Diencephalon (tissue), 1 donor: Measurements from ENCODE around the gene EVA1B. TPM values are rescaled to one million over a fixed set of nuclear protein-coding genes. Genes with fewer than 3 reads are reported as not detected.

Source experiments
- total RNA-seq: library from RNA; depleted of rRNA; stranded (reverse); fragments of >200 nt; gene quantifications from one replicate; pipeline ENCODE4 v1.2.3, GENCODE V29; 2014

The EVA1B gene, protein sequence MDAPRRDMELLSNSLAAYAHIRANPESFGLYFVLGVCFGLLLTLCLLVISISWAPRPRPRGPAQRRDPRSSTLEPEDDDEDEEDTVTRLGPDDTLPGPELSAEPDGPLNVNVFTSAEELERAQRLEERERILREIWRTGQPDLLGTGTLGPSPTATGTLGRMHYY
- 3.5 TPM for total RNA-seq

DNA sequence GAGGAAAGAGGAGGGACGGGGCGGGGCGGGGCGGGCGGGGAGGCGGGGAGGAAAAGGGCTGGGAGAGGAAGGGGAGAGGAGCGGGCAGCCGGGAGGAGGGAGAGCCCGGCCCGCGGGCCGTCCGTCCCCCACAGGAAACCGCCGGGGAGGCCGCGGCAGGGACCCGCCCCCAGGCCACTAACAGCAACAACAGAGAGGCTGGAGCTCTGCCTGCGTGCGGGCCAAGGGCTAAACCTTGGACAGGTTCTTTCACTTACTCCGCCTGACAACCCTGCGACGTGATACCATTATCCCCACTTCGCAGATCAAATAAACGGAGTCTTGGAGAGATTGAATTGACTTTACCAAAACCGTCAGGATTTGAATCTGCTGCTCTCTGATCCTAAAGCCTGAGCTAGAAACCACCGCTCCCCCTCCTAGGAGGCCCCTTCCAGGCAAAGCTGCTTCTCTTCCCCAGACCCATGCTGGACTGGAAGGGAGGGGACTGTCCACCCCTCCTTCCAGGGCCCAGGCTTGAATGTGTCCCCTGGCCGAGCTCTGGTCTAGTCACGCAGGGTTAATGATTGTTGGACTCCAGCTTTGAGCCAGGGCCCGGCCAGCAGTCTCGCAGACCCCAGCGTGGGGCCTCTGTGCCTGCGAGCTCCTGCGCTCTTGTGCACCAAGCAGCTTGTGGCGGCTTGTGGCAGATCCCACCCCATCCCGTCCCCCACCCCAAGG, at the start of gene EVA1B:
Gene EVA1B (minus strand): TSS at position 10 of the 717 bp plus-strand sequence. CDS start 608 bp downstream, outside the sequence.

DNA sequence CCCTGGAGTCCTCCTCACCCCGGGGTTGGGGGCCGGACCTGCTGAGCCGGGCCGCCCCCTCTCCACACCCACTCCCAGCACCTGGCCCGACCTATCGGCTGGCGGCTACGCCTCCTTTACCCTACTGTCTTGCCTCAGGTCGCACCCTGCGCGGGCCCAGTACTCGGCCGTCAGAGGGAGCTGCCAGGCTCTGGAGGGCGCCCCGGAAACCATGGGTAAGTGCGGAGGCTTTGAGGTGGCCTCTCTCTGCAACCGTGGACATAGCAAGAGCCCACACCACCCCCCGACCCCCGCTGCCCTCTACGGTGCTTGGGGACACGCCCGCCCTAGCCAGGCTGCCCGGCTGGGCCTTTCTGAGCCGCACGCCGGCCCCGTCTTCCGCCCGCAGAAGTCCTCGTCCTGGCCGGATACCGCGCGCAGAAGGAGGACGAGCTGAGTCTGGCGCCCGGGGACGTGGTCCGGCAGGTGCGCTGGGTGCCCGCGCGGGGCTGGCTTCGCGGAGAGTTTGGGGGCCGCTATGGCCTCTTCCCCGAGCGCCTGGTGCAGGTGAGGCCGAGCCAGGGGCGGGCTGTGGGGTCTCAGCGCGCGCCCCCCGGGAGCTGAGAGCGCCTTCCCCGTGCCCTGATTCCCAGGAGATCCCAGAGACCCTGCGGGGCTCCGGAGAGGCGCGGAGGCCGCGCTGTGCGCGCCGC, 17.1 kb downstream of the EVA1B start, which contains the start of gene SH3D21:
Gene SH3D21 (plus strand): TSS at position 159 of the 692 bp plus-strand sequence. CDS start 53 bp downstream, at position 212.

Other genes starting within 250 kb of the EVA1B start
- gene TEKT2, start 239.6 kb downstream of the EVA1B start, total RNA-seq = 11.1 TPM
- gene ADPRS, start 234.8 kb downstream of the EVA1B start, total RNA-seq = 18.5 TPM
- 2.1 TPM for gene COL8A2, start 198.4 kb downstream of the EVA1B start, total RNA-seq
- gene TRAPPC3, start 174.2 kb downstream of the EVA1B start, total RNA-seq = 51.0 TPM
- gene MAP7D1, start 167.5 kb downstream of the EVA1B start, total RNA-seq = 78.7 TPM
- 105 TPM for gene THRAP3, start 99.2 kb downstream of the EVA1B start, total RNA-seq
- 3.0 TPM for gene SH3D21, start 17.3 kb downstream of the EVA1B start, total RNA-seq
- 13.4 TPM for gene STK40, start 62.3 kb upstream of the EVA1B start, total RNA-seq
- 6.2 TPM for gene LSM10, start 74.3 kb upstream of the EVA1B start, total RNA-seq
- 28.1 TPM for gene OSCP1, start 126.8 kb upstream of the EVA1B start, total RNA-seq
- 31.8 TPM for gene MRPS15, start 140.7 kb upstream of the EVA1B start, total RNA-seq
- 4.6 TPM for gene CSF3R, start 159.3 kb upstream of the EVA1B start, total RNA-seq